GM12874 (cell line): ENCODE measurements around the gene KRTAP9-3.
"Not testable (repeated sequence)": the region's sequence is repeated elsewhere in the genome, so short reads cannot be mapped to it uniquely, and the experiment has no call there.

Experiments
- CTCF ChIP-seq: IDR thresholded peaks from 2 replicates; pipeline ENCODE4 v1.5.1; 2011; ENCODE audit warnings: low read depth, mild to moderate bottlenecking, control low read depth, low read length, moderate library complexity; ENCODE audit not compliant: insufficient read depth

KRTAP9-3 gene

DNA sequence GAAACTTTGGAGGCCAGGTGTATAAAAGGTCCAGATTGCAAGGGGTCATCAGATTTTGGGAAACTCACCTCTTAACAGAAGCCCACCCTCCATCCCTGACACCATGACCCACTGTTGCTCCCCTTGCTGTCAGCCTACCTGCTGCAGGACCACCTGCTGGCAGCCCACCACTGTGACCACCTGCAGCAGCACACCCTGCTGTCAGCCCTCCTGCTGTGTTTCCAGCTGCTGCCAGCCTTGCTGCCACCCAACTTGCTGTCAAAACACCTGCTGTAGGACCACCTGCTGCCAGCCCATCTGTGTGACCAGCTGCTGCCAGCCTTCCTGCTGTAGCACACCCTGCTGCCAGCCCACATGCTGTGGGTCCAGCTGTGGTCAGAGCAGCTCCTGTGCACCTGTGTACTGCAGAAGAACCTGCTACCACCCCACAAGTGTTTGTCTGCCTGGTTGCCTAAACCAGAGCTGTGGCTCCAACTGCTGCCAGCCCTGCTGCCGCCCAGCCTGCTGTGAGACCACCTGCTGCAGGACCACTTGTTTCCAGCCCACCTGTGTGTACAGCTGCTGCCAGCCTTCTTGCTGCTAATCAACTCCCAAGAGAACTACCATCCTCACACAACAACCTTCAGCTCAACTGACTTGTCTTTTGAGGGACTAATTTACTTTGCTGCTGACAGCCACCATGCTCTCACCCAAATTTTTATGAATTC is at the start of gene KRTAP9-3:
KRTAP9-3 (plus strand) TSS at position 51 of the 707 bp plus-strand sequence; CDS start at position 104, 53 bp downstream.
- TF ChIP-seq CTCF = not testable (repeated sequence)

GRCh38 chr17:41184480-41184961 is 47.7 kb upstream of the KRTAP9-3 start, which contains the start of gene KRTAP4-1:
Gene KRTAP4-1, minus strand, starts transcription at chr17:41184911. Its CDS starts 57 bp downstream, at chr17:41184854.
- TF ChIP-seq CTCF = no peak

GRCh38 chr17:41185001-41185400 is 47.2 kb upstream of the KRTAP9-3 start:
- no peak for TF ChIP-seq CTCF

GRCh38 chr17:41186872-41187271 is 45.4 kb upstream of the KRTAP9-3 start:
- TF ChIP-seq CTCF = no peak

- not testable (repeated sequence) for TF ChIP-seq CTCF
These were observed 42.4 kb upstream of the KRTAP9-3 start, which contains the start of gene KRTAP9-1 for GRCh38 chr17:41189837-41190318. Gene KRTAP9-1, plus strand, starts transcription at chr17:41189887. Its CDS starts 0 bp downstream, at chr17:41189887.

DNA sequence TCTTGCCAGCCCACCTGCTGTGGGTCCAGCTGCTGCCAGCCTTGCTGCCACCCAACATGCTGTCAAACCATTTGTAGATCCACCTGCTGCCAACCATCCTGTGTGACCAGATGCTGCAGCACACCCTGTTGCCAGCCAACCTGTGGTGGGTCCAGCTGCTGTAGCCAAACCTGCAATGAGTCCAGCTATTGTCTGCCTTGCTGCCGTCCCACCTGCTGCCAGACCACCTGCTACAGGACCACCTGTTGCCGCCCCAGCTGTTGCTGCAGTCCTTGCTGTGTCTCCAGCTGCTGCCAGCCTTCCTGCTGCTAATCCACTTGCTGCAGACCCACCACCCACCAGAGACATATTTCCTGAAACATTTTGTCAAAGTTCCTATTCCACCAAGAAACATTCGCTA is 41.9 kb upstream of the KRTAP9-3 start:
- no peak for TF ChIP-seq CTCF

DNA sequence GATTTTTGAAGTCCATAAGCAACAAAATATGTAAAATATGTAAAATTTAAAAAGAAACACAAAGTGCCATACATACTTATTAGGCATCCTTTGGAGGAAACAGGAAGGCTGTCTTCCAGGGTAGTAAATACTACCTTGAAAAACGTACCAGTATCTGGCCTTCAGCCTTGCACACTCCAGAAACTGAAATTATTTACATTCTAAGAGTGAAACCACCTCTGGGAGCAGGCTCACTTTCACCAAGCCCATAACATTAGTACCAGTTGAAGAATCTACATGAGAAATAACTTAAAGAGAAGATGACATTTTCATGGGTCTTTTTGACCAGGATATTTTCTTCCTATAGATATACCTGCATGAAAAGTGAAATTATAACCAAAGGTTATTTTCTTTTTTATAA is 36.2 kb upstream of the KRTAP9-3 start:
- no peak for TF ChIP-seq CTCF
